ENCODE measurements around the gene CELF5.

- TF ChIP-seq EP300 (IDR thresholded peaks at IDR 0.05; ENCODE audit: low read depth) = no peak
- TF ChIP-seq POLR2AphosphoS5 (IDR thresholded peaks at IDR 0.05) = no peak
- TF ChIP-seq CTCF (IDR thresholded peaks at IDR 0.05) = no peak
Measured at GRCh38 chr19:3192228-3192635, 32.2 kb upstream of the CELF5 start.

All from transverse colon (tissue), 4 donors.